HFF-Myc (cell line): Measurements from ENCODE around the gene FBXO31.
A peak's percentile ranks its signal among the peaks of the same experiment; 100 is the strongest.

Experiments
- DNase-seq: peaks from one replicate; pipeline ENCODE4 v3.0.0-alpha.2; 2011; ENCODE audit warnings: low read depth; ENCODE audit errors: extremely low read depth
- H3K4me3 ChIP-seq: replicated peaks from 2 replicates; pipeline ENCODE4 v1.5.1; 2011; ENCODE audit warnings: low read depth, mild to moderate bottlenecking, control low read depth, low read length
- CTCF ChIP-seq: IDR thresholded peaks from 2 replicates; pipeline ENCODE4 v1.5.1; 2012; ENCODE audit warnings: mild to moderate bottlenecking, low read depth, low read length, control low read depth; ENCODE audit errors: missing control alignments

FBXO31 gene

GRCh38 chr16:87310610-87311009, 73.0 kb downstream of the FBXO31 start:
- no peak for DNase-seq
- H3K4me3 ChIP-seq: no peak overlapping the region
- no peak for TF ChIP-seq CTCF

- no peak for TF ChIP-seq CTCF
- no peak for DNase-seq
- H3K4me3 ChIP-seq: no peak overlapping the region
Measured at GRCh38 chr16:87309620-87310525, 73.7 kb downstream of the FBXO31 start.

DNA sequence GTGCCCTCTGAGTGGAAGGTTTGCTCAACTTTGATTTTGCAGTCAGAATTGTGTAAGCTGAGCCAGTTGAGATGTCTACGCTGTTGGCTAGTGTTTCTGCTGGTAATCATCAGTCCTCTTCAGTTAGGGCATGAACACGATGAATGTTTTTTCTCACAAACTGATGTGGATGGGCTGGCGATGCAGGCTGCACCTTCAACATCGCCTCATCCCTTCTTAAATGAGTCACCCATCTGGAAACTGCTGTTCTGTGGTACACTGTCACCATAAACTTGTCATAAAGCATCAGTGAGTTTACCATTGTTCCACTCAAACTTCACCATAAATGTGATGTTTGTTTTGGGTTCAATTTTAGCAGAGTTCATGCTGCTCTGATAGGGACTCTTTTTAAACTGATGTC, 74.8 kb downstream of the FBXO31 start:
- DNase-seq: no peak
- TF ChIP-seq CTCF: no peak
- H3K4me3 ChIP-seq: no peak overlapping the region

DNA sequence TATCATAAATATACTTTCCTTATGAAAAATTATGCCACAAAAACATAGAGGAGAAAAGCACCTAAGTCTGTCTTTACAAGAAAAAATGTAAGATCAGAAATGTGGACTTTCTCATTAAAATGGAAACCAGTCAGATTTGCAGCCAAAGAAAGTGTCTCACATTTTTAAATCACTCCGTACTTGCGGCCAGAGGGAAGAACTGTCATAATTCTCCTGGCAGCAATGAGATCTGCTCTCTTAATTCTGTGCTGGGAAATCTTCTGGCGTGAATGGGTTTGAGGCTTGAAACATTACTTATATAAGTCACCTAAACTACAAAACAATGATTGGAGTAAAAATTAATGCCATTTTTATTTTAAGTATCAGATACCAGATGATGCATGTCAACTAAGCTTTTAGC, 77.1 kb downstream of the FBXO31 start:
- DNase-seq: no peak
- H3K4me3 ChIP-seq: peak overlapping the region; percentile 48; the same call in 1 of the 2 replicates
- TF ChIP-seq CTCF: no peak

DNA sequence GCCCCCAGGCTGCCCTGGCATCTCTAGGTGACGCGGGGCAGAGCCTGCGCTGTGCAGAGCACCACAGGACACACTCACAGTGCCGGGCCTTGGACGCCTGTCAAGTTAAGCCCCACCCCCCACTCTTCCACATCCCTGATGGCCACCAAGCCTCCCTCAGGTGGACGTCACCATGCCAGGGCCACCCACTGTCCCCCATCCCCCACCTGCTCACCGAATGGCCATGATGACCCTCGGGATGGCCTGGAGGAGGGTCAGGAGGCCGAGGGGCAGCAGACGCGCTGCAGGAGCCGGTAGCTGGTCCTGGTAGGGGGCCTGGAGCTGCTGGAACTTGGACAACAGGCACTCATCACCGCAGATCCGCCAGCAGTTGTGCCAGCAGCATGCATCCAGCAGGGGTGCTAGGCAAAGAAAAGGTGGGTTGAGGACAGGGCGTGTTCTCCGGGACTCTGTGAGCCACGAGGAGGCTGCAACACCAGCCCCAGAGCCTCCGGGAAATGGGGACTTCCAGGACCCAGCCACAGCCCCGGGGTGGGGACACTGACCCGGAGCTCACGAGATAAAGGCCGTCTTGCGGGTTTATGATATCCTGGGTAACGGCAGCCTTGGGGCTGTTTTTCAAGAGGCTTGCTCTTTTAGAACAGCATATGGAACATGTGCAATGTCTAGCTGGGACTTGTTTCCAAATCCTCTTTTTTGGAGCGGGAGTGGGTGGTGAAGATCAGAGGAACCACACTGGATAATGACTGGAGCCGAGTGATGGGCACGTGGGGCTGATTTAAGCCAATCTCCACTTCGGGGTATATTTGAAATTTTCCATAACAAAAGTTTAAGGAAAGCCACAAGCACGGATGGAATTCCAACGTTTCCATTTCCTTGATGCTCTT, 77.8 kb downstream of the FBXO31 start:
- H3K4me3 ChIP-seq: peak overlapping the region; percentile 48
- TF ChIP-seq CTCF: peak; percentile 42
- DNase-seq: peak; percentile 87

DNA sequence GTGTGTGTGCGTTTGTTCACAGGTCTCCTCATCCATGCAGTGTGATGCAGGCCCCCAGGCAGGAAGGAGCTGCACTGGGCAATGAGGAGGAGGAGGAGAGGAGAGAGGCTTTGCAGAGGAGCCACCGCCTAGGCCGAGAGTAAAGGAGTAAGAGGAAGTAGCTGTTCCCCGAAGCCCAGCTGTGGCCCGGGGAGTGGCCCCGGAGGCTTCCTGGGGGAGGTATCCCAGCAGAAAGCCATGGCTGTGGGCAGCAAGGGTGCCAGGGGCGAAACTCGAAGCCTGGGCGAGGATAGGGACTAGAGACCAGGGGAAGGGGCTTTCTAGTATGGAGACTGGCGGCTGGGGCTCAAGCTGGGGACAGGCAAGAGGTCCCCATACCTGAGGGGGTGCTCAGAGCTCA, 78.6 kb downstream of the FBXO31 start:
- H3K4me3 ChIP-seq: peak overlapping the region; percentile 48
- no peak for TF ChIP-seq CTCF
- no peak for DNase-seq
